H7 (cell line): Measurements from ENCODE around the gene BROX. TPM values are rescaled to one million over a fixed set of nuclear protein-coding genes. Genes with fewer than 3 reads are reported as not detected.

ENCODE experiments used
- DNase-seq: peaks from one replicate; pipeline ENCODE4 v3.0.0; 2012
- H3K27me3 ChIP-seq: 2 replicates; pipeline ENCODE4 v1.6.0; 2011; ENCODE audit warnings: mild to moderate bottlenecking, low read length; ENCODE audit not compliant: control insufficient read depth, insufficient read depth
- H3K36me3 ChIP-seq: replicated peaks from 2 replicates; pipeline ENCODE4 v1.5.1; 2011; ENCODE audit warnings: low read length; ENCODE audit not compliant: control insufficient read depth, insufficient read depth
- H3K4me3 ChIP-seq: 2 replicates; pipeline ENCODE4 v1.5.1; 2011; ENCODE audit warnings: low read depth, mild to moderate bottlenecking, control low read depth, low read length, moderate library complexity; ENCODE audit not compliant: insufficient read depth
- total RNA-seq: library from RNA; depleted of rRNA; stranded (reverse); fragments of >200 nt; shearing (Covaris generic); gene quantifications from 2 replicates; pipeline ENCODE4 v1.2.3, GENCODE V29; 2014

The BROX gene
- total RNA-seq, 1 experiment from 2014 or later = 44.5 TPM

DNA sequence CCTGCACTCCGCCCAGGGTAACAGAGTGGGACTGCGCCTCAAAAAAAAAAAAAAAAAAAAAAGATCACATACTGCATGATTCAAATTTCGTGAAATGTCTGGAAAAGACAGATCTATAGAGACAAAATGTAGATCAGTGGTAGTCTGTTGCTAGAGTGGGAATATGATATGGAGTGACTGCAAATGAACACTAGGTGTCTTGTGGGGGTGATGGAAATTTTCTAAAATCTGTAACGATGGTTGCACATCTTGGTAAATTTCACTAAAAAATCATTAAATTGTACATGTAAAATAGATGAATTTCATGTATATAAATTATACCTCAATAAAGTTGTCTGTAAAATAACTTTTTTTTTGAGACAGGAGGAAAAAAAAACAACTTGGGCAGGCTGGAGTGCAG, 5.5 kb upstream of the BROX start:
- H3K36me3 ChIP-seq = no peaks in the 10 kb centered on the region; the same call in none of the 2 replicates
- H3K4me3 ChIP-seq = no peak overlapping the region
- DNase-seq = no peak
- no peaks in the 10 kb centered on the region for H3K27me3 ChIP-seq

DNA sequence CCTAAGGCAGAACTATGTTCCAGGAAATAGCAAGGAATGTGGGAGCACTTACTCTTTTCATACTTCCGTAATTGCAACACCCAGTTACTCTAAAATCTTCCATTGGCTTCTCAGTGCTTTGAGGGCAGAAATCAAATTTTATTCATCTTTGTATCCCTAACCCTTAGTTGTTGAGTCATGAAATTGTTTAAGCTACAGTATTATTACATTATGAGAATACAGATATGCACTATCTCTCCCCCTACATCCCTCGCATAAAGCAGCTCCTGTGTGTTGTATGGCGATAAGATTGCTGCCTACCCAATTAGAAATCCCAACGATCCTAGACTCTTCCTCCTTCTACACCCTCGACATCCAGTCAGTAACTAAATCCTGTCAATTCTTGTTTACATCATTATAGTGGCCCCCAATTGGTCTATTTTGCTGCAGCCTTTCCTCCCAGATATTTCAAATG, 2.6 kb upstream of the BROX start:
- no peak overlapping the region for H3K4me3 ChIP-seq
- no peaks in the 10 kb centered on the region for H3K27me3 ChIP-seq
- DNase-seq = no peak
- H3K36me3 ChIP-seq = no peaks in the 10 kb centered on the region; the same call in 1 of the 2 replicates

DNA sequence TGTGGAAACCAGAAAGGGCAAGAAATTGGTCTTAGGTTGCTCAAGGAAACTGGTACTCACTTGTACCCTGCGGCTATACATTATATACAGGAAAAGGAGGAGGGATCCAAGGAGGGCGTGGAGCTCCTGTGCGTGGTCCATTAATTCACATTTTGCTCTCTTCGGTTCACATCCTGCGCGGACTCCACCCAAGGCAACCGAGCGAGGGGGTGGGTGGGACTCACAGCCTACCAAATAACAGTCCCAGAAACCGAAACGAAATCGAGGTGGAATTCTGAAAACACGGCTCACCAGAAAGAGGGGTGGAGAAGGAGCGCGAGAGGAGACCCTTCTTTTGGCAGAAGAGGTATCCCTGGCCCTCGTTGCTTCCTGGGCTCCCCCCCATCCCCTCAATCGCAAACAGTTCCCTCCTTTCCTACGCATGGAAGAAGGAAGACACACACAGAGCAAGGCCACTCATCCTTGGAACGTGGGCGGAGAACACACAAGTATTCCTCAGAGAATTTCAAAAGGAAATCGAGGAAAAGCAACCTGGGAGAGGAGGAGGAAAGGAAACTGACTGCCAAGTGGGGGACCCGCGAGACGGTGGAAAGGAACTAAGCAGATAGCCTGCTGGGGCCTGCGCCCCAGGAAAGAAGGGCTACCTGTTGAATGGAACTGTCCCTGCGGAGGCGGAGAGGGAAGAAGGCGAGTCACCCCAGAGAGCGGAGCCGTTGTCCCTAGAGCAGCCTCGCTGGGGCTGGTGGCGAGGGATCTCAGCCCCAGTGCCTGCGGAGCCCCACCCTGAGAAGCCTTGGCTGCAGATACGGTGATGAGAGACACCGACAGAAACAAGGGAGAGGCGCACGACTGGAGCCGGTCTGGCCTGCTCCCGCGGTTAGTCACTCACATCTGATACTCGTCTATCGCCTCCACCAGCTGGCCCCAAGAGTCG, 778 bp upstream of the BROX start:
- H3K36me3 ChIP-seq = no peaks in the 10 kb centered on the region
- DNase-seq = peak; percentile 66
- H3K27me3 ChIP-seq = no peaks in the 10 kb centered on the region
- peak overlapping the region; percentile 97 for H3K4me3 ChIP-seq

DNA sequence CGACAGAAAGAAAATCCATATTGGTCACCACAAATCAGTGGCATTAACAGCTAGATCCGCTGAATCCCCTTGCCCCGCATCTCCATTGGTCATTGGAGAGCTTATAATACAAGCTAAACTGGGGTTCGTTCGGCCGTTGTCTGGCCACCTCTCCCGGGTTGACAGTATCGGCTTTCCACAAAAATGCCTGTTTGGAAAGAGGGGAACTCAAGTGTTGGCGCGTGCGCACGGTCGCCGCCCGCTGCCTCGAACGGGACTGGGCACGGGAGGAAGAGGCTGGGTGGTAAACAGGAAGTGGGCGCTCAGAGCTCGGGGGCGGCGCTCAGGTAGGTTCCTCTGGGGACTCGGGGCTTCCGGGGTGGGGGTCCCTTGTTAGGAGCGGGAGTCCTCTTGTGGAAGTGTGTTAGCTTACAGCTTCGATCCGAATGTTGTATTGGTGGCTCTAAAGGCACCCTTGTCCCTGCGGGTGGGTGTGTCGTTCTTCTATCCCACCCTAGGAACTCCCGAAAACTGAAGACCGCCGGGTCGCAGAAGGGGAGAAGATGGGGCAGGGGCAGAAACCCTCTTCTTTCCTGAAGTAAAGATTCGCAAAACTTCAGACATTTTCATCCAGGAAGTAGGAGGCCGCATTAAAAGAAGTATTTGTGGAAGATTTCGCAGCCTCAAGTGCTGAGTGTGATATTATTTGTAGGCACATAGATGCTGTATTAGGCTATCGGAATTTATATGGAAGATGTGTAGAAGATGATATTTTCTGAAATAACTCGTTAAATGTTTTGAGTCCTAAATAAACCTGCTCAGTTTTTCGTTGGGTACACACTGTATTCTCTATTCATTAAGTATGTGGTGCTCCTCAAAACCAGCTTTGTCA, 962 bp downstream of the BROX start:
- Histone ChIP-seq H3K36me3 (no peaks in the 10 kb centered on the region), H3K4me3 (peak overlapping the region; percentile 97), H3K27me3 (no peaks in the 10 kb centered on the region)
- DNase-seq = peak; percentile 91

DNA sequence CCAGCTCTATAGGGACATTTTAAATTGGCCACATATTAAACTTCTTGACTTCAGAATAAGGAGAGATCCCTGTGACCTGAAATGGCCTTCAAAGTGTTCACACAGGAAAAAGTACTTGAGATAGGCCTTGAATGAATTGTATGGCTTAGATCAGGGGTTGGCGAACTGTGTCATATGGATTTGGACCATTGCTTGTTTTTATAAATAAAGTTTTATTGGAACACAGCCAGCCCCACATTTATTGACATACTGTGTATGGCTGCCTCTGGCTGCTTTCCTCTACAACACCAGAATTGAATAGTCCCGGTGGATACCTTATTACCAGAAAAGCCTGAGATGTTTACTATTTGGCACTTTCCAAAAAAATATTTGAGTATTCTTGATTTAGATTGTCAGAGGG, 4.0 kb downstream of the BROX start:
- H3K27me3 ChIP-seq = no peaks in the 10 kb centered on the region
- H3K36me3 ChIP-seq = peaks cover 2% of the 10 kb centered on the region; the same call in 1 of the 2 replicates
- DNase-seq = no peak
- H3K4me3 ChIP-seq = no peak overlapping the region

GRCh38 chr1:222728746-222729145, 16.4 kb downstream of the BROX start:
- H3K4me3 ChIP-seq = no peak overlapping the region
- no peaks in the 10 kb centered on the region for H3K27me3 ChIP-seq
- no peak for DNase-seq
- H3K36me3 ChIP-seq = peaks cover 11% of the 10 kb centered on the region

- H3K36me3 ChIP-seq = peaks cover 11% of the 10 kb centered on the region
- no peaks in the 10 kb centered on the region for H3K27me3 ChIP-seq
- no peak for DNase-seq
- H3K4me3 ChIP-seq = no peak overlapping the region
Measured at GRCh38 chr1:222730866-222731265, 18.5 kb downstream of the BROX start.

GRCh38 chr1:222732216-222733159, 20.1 kb downstream of the BROX start:
- peaks cover 11% of the 10 kb centered on the region for H3K36me3 ChIP-seq
- H3K4me3 ChIP-seq = no peak overlapping the region
- DNase-seq = no peak
- no peaks in the 10 kb centered on the region for H3K27me3 ChIP-seq

DNA sequence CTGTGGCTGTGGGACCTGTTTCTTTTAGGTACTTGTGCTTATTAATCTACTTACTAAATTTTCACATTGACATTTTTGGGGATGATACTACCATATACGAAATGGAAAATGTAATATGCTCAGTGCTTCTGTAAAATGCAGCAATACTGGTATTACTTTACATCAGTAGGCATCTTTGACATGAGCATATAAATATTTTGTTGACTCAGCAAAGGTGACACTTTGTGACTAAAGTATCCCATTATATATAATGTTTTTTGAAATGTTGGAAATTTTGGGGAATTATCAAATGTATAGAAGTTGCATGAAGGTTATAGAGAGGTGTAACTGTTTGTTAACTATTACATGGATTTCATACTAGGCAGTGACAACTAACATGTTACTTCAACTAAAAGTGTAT, 22.4 kb downstream of the BROX start:
- Histone ChIP-seq H3K36me3 (peaks cover 5% of the 10 kb centered on the region), H3K4me3 (no peak overlapping the region), H3K27me3 (no peaks in the 10 kb centered on the region)
- DNase-seq = no peak

GRCh38 chr1:222736470-222736869, 24.1 kb downstream of the BROX start:
- Histone ChIP-seq H3K36me3 (peaks cover 2% of the 10 kb centered on the region; the same call in 1 of the 2 replicates), H3K27me3 (no peaks in the 10 kb centered on the region), H3K4me3 (no peak overlapping the region)
- DNase-seq = peak; percentile 73

DNA sequence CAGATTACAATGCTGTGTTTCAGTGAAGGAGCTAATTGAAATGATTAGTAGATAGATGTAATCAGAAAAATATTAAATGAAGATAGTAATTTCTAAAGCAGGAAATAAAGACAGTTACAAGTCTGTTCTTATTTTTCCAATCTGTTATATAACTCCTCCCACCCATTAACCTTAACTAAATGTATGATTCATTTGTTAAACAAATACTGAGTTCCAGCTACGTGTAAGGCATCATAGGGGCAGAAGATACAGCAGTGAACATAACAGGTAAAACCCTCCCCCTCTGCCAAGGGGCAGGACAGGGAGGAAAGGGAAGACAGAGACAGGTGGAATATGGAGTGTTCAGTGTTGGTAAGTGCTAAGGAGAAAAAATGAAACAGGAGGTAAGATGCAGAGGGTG, 24.6 kb downstream of the BROX start, which contains the start of gene FAM177B:
FAM177B (plus strand) TSS at position 231 of the 400 bp plus-strand sequence. CDS start 9,344 bp downstream, outside the sequence.
- Histone ChIP-seq H3K4me3 (no peak within 1 kb of the TSS), H3K27me3 (no peaks in the 10 kb centered on the region), H3K36me3 (peaks cover 2% of the 10 kb centered on the region; the same call in 1 of the 2 replicates)
- DNase-seq = peak; percentile 5

DNA sequence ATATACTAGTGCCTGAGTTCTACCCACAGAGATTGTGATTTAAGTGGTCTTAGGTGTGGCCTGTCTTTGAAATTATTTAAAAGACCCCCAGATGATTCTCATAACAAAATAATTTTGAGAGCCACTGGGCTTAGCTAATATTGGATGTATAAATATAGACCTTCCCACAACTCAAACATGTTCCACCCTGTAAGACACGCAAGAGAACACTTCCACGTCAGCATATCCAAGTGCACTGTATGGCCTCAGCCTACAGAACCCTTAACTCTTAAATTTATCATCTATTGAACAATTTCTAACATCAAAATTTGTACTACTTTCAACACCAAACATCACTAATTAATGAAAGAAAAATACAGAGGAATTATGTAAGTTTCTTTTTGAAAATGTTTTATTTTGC, 27.1 kb downstream of the BROX start:
- no peak for DNase-seq
- Histone ChIP-seq H3K27me3 (no peaks in the 10 kb centered on the region), H3K4me3 (no peak overlapping the region), H3K36me3 (no peaks in the 10 kb centered on the region)

- no peaks in the 10 kb centered on the region for H3K27me3 ChIP-seq
- no peaks in the 10 kb centered on the region for H3K36me3 ChIP-seq
- no peak overlapping the region for H3K4me3 ChIP-seq
- DNase-seq = no peak
Measured at GRCh38 chr1:222739929-222740328, 27.6 kb downstream of the BROX start.
